IMR-90 (cell line): Measurements from ENCODE around the gene ETV3L. TPM values are rescaled to one million over a fixed set of nuclear protein-coding genes. Genes with fewer than 3 reads are reported as not detected.
"Not testable (repeated sequence)": the region's sequence is repeated elsewhere in the genome, so short reads cannot be mapped to it uniquely, and the experiment has no call there.

Source experiments
- ATAC-seq: fragments of 200-7000 bp; cut with Tn5 transposase; 2 replicates; pipeline ENCODE4 v1.9.1; 2020; ENCODE audit warnings: low read depth, mild to moderate bottlenecking, moderate library complexity
- BruUV-seq: library from RNA; stranded (reverse); fragments of 400-500 nt; replicated peaks from 2 replicates; lab custom pipeline; 2021; lab: Mats Ljungman, UMichigan
- CTCF ChIA-PET: fragments of 300-600 bp; formaldehyde crosslinking; extraction: SDS; loops from one replicate; lab custom pipeline; 2021; ENCODE audit warnings: antibody characterized with exemption; lab: Yijun Ruan, JAX
- POLR2A ChIA-PET: fragments of 300-600 bp; sonication (Branson Sonifier 250); formaldehyde crosslinking; loops from one replicate; lab custom pipeline; 2022; ENCODE audit warnings: antibody characterized with exemption; ENCODE audit not compliant: unreplicated experiment; lab: Charles Lee
- DNase-seq: peaks from one replicate; pipeline ENCODE4 v3.0.0; 2013
- H2AFZ ChIP-seq: replicated peaks from 2 replicates; pipeline ENCODE3; 2013; ENCODE audit warnings: low read length, mild to moderate bottlenecking; ENCODE audit not compliant: poor library complexity
- H2AK5ac ChIP-seq: 2 replicates; pipeline ENCODE4 v1.6.1; 2013; ENCODE audit warnings: low read depth, low read length, inconsistent platforms
- H2AK9ac ChIP-seq: replicated peaks from 2 replicates; pipeline ENCODE3; 2013; ENCODE audit warnings: mild to moderate bottlenecking, low read depth, low read length, moderate library complexity; ENCODE audit not compliant: poor library complexity
- H2BK120ac ChIP-seq: 2 replicates; pipeline ENCODE4 v1.6.1; 2013; ENCODE audit warnings: low read depth, low read length, inconsistent platforms
- H2BK15ac ChIP-seq: 3 replicates; pipeline ENCODE4 v1.6.1; 2013; ENCODE audit warnings: low read depth, low read length, inconsistent platforms
- H2BK20ac ChIP-seq: 2 replicates; pipeline ENCODE4 v1.6.1; 2013; ENCODE audit warnings: low read depth, mild to moderate bottlenecking, inconsistent platforms, low read length, moderate library complexity
- H2BK5ac ChIP-seq: 2 replicates; pipeline ENCODE4 v1.6.1; 2013; ENCODE audit warnings: mild to moderate bottlenecking, low read depth, low read length, inconsistent platforms; ENCODE audit not compliant: poor library complexity, severe bottlenecking
- H3K14ac ChIP-seq: replicated peaks from 2 replicates; pipeline ENCODE4 v1.6.1; 2013; ENCODE audit warnings: low read depth, low read length, inconsistent platforms
- H3K18ac ChIP-seq: 2 replicates; pipeline ENCODE4 v1.6.1; 2013; ENCODE audit warnings: low read depth, low read length, control low read depth
- H3K23ac ChIP-seq: 2 replicates; pipeline ENCODE4 v1.6.1; 2013; ENCODE audit warnings: low read depth, low read length, inconsistent platforms
- H3K27ac ChIP-seq: 2 replicates; pipeline ENCODE4 v1.5.1; 2013; ENCODE audit warnings: mild to moderate bottlenecking, control low read depth, low read length; ENCODE audit not compliant: insufficient read depth
- H3K27me3 ChIP-seq: 2 replicates; pipeline ENCODE4 v1.6.1; 2013; ENCODE audit warnings: low read length; ENCODE audit not compliant: control insufficient read depth, insufficient read depth
- H3K36me3 ChIP-seq: 2 replicates; pipeline ENCODE4 v1.6.1; 2013; ENCODE audit warnings: low read length, mixed read lengths; ENCODE audit not compliant: control insufficient read depth, insufficient read depth
- H3K4ac ChIP-seq: 2 replicates; pipeline ENCODE4 v1.6.1; 2013; ENCODE audit warnings: low read depth, low read length, inconsistent platforms
- H3K4me1 ChIP-seq: 2 replicates; pipeline ENCODE4 v1.6.1; 2013; ENCODE audit warnings: low read length, mixed read lengths; ENCODE audit not compliant: control insufficient read depth, insufficient read depth
- H3K4me2 ChIP-seq: 2 replicates; pipeline ENCODE4 v1.6.1; 2013; ENCODE audit warnings: low read depth, mild to moderate bottlenecking, control low read depth, low read length, moderate library complexity
- H3K4me3 ChIP-seq: 2 replicates; pipeline ENCODE4 v1.5.1; 2013; ENCODE audit warnings: low read depth, mild to moderate bottlenecking, control low read depth, low read length, moderate library complexity; ENCODE audit not compliant: insufficient read depth
- H3K56ac ChIP-seq: 2 replicates; pipeline ENCODE4 v1.6.1; 2013; ENCODE audit warnings: low read length, inconsistent platforms; ENCODE audit not compliant: insufficient read depth; ENCODE audit errors: extremely low read depth
- H3K79me1 ChIP-seq, 2 experiments: 2 replicates each; pipeline ENCODE4 v1.6.1; 2013; ENCODE audit warnings: low read length in 2 of 2, inconsistent platforms in 1 of 2, low read depth in 1 of 2
- H3K9ac ChIP-seq: 2 replicates; pipeline ENCODE4 v1.6.1; 2013; ENCODE audit warnings: low read depth, low read length, control low read depth
- H3K9me1 ChIP-seq: 2 replicates; pipeline ENCODE4 v1.6.1; 2013; ENCODE audit warnings: low read length, inconsistent platforms; ENCODE audit not compliant: insufficient read depth
- H3K9me3 ChIP-seq: 2 replicates; pipeline ENCODE4 v1.6.1; 2013; ENCODE audit warnings: low read length; ENCODE audit not compliant: control insufficient read depth, insufficient read depth
- H4K20me1 ChIP-seq: 2 replicates; pipeline ENCODE4 v1.6.1; 2013; ENCODE audit warnings: low read length, inconsistent platforms; ENCODE audit not compliant: insufficient read depth
- H4K5ac ChIP-seq: 2 replicates; pipeline ENCODE4 v1.6.1; 2013; ENCODE audit warnings: mild to moderate bottlenecking, low read depth, low read length, control low read depth
- H4K8ac ChIP-seq, 2 experiments: 2 replicates each; pipeline ENCODE4 v1.6.1; 2013; ENCODE audit warnings: low read depth in 2 of 2, low read length in 2 of 2, control low read depth in 1 of 2, inconsistent platforms in 1 of 2
- H4K91ac ChIP-seq: 2 replicates; pipeline ENCODE4 v1.6.1; 2013; ENCODE audit warnings: low read depth, low read length, inconsistent platforms; ENCODE audit not compliant: insufficient read depth
- POLR2A ChIP-seq: IDR thresholded peaks from 2 replicates; pipeline ENCODE4 v1.6.1; 2012; ENCODE audit warnings: mild to moderate bottlenecking, low read depth, low read length
- SMC3 ChIP-seq: fragments of 150-350 bp; IDR thresholded peaks from 2 replicates; pipeline ENCODE4 v1.6.1; 2016; ENCODE audit warnings: low read depth, mild to moderate bottlenecking, antibody characterized with exemption, low read length, moderate library complexity
- WGBS, 2 experiments: methylation state at CpG; one replicate each; pipeline versions ENCODE4 v1.1.5 to v1.1.7; 2013; ENCODE audit warnings: missing lambda C conversion rate in 2 of 2; ENCODE audit not compliant: insufficient read length in 1 of 2; ENCODE audit errors: extremely low coverage in 2 of 2; 5-methylcytosine and 5-hydroxymethylcytosine counted together
- dilution Hi-C: fragments of 300-500 bp; cut with HindIII; formaldehyde crosslinking; loops from one replicate; pipeline ENCODE4 v1.14.3; 2018; ENCODE audit warnings: low sequenced_read_pairs; ENCODE audit not compliant: unreplicated experiment
- in situ Hi-C: fragments of 300-500 bp; cut with MboI; formaldehyde crosslinking; loops from 3 replicates; pipeline ENCODE4 v1.14.3; 2019; ENCODE audit warnings: low sequenced_read_pairs, inconsistent platforms, mixed read lengths
- intact Hi-C: fragments of 100-400 bp; cut with micrococcal nuclease; formaldehyde crosslinking; loops from 2 replicates; pipeline ENCODE4 v1.10.0; 2022
- polyA plus RNA-seq, 3 experiments: library from polyadenylated mRNA; depleted of rRNA; stranded (reverse); fragments of >200 nt; gene quantifications; 2 replicates each; pipeline ENCODE4 v1.2.3, GENCODE V29; 2012; ENCODE audit warnings: low replicate concordance in 1 of 3
- total RNA-seq: library from RNA; depleted of rRNA; stranded (reverse); fragments of >200 nt; gene quantifications from 2 replicates; pipeline ENCODE4 v1.2.3, GENCODE V29; 2012

ETV3L gene
- total and polyA plus RNA-seq, 2 of the 4 experiments (the other 2 are of a cell fraction) = not detected

DNA sequence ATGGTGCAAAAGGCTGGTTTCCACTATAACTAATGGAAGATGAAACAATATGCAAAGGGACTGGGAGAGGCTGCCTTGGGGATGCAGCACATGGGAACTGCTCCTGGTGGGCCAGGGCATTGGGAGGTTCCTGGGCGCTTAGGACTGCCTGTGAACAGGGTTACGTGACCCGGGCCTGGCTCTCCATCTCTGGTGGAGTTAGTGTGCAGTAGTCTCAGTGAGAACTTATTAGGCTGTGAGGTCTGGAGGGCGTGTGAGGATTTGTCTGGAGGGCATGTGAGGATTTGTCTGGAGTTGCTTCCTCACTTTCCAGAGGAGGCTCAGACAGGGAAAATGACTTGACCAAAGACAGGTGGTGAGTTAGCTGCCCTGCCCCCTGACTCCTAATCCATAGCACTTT is 1.5 kb upstream of the ETV3L start:
- intact Hi-C loops = no loop called here

DNA sequence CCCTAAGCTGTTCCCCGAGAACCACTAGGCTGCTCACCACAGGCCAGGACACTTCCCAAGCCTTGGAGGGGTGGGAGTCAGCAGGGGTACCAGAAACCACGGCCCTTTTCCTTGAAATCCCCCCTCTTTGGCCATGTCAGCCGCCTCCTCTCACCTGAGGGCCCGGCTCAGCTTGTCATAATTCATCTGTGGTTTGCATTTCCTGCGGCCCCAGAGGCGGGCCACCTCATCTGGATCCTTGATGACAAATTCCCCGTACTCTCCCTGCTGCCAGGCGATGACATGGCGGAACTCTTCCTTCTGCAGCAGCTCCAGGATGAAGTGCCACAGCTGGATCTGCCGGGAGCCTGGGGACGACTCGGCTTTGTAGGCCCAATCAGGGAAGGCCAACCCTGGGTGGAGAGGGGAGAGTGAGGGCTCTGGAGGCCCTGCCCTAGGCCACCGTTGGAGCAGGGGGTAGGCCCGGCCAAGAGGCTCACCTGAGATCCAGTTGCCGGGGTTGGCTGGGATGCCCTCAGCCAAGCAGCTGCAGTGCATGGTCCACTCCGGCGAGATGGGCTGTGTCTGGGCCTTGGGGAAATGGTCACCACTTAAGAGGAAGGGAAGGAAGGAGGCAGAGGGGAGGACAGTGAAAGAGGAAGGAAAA is 498 bp downstream of the ETV3L start:
- not testable (repeated sequence) for ATAC-seq

More for the DNA sequence above, 1.5 kb upstream of the ETV3L start:
- no peak for DNase-seq
- WGBS, 2 experiments = 100% methylated on average over 1 of the region's 4 CpGs; no CpG with 5 or more reads in 1 of the 2 experiments
- H2AFZ ChIP-seq = no peak overlapping the region
- no peak overlapping the region for H3K4me2 ChIP-seq
- BruUV-seq = no TSS peak
- H2BK20ac ChIP-seq = no peak overlapping the region
- H3K36me3 ChIP-seq = no peaks in the 10 kb centered on the region
- POLR2A ChIA-PET = no interaction called here
- H2BK5ac ChIP-seq = no peak overlapping the region
- no peak overlapping the region for H4K8ac ChIP-seq
- peaks cover 3% of the 10 kb centered on the region for H3K4me1 ChIP-seq
- no peak overlapping the region for H3K4ac ChIP-seq
- H3K9ac ChIP-seq = no peak overlapping the region
- no peak overlapping the region for H3K18ac ChIP-seq
- H2AK9ac ChIP-seq = no peak overlapping the region
- no peak for ATAC-seq
- H2BK15ac ChIP-seq = no peak overlapping the region
- H2AK5ac ChIP-seq = no peak overlapping the region
- CTCF ChIA-PET = no interaction called here
- no peaks in the 10 kb centered on the region for H3K9me3 ChIP-seq
- no peaks in the 10 kb centered on the region for H3K27me3 ChIP-seq
- no peak overlapping the region for H2BK120ac ChIP-seq
- no peak overlapping the region for H3K14ac ChIP-seq
- no peak overlapping the region for H3K4me3 ChIP-seq
- no peak overlapping the region for H4K5ac ChIP-seq
- in situ Hi-C loops = no loop called here
- H3K27ac ChIP-seq = no peak overlapping the region
- dilution Hi-C loops = no loop called here
- H3K9me1 ChIP-seq = peaks cover 6% of the 10 kb centered on the region
- no peaks in the 10 kb centered on the region for H4K20me1 ChIP-seq
- no peak overlapping the region for H3K23ac ChIP-seq
- H4K91ac ChIP-seq = no peak overlapping the region
- no peaks in the 10 kb centered on the region for H3K79me1 ChIP-seq
- no peak for TF ChIP-seq POLR2A
- no peak for TF ChIP-seq SMC3
- no peak overlapping the region for H3K56ac ChIP-seq

More for the DNA sequence above, 498 bp downstream of the ETV3L start:
- H2AK9ac ChIP-seq, H4K91ac ChIP-seq, H3K27me3 ChIP-seq, H4K5ac ChIP-seq, H3K18ac ChIP-seq, in situ Hi-C loops, BruUV-seq, POLR2A ChIA-PET, H3K14ac ChIP-seq, H3K4ac ChIP-seq, H2BK20ac ChIP-seq, H3K4me2 ChIP-seq, H3K4me3 ChIP-seq, H2BK120ac ChIP-seq, H3K27ac ChIP-seq, H4K20me1 ChIP-seq, H3K9me3 ChIP-seq, H3K4me1 ChIP-seq, H3K23ac ChIP-seq, H2BK5ac ChIP-seq, H2BK15ac ChIP-seq, H3K9me1 ChIP-seq, H3K79me1 ChIP-seq, H3K9ac ChIP-seq, H4K8ac ChIP-seq, H3K56ac ChIP-seq, H3K36me3 ChIP-seq, dilution Hi-C loops, H2AK5ac ChIP-seq, DNase-seq: not testable (repeated sequence)
- CTCF ChIA-PET = interaction anchor here (1.3 kb wide), 1 partner anchor 9 kb away, joined by 4 read pairs; no protein-coding TSS in a partner anchor
- WGBS, 2 experiments = no CpG with 5 or more reads among the region's 17 CpGs
- H2AFZ ChIP-seq = peak overlapping the region; percentile 3
- intact Hi-C loops = loop anchor here (10.0 kb wide), 1 partner anchor 266 kb away; no protein-coding TSS in a partner anchor
